ENCODE results near the gene NEURL3.

The NEURL3 gene

GRCh38 chr2:96548558-96549465 lies 43.7 kb upstream of the NEURL3 start:
- H2AFZ ChIP-seq (ENCODE audit: low read length, unreplicated experiment): no peak overlapping the region
- no peaks in the 10 kb centered on the region for H3K27me3 ChIP-seq (ENCODE audit: insufficient read depth, low read length)
- H3K4me1 ChIP-seq (ENCODE audit: control insufficient read depth, insufficient read depth, low read length, unreplicated experiment): no peaks in the 10 kb centered on the region
- no peaks in the 10 kb centered on the region for H3K36me3 ChIP-seq (ENCODE audit: insufficient read depth, low read length)
- H3K4me3 ChIP-seq (ENCODE audit: low read depth, low read length): no peak overlapping the region
- H3K79me2 ChIP-seq (ENCODE audit: control insufficient read depth, insufficient read depth, low read length, unreplicated experiment): no peaks in the 10 kb centered on the region
- no peak overlapping the region for H3K27ac ChIP-seq (ENCODE audit: low read depth, low read length)

GRCh38 chr2:96547731-96548171 lies 42.6 kb upstream of the NEURL3 start:
- no peaks in the 10 kb centered on the region for H3K36me3 ChIP-seq (ENCODE audit: insufficient read depth, low read length)
- H3K27me3 ChIP-seq (ENCODE audit: insufficient read depth, low read length): no peaks in the 10 kb centered on the region
- H2AFZ ChIP-seq (ENCODE audit: low read length, unreplicated experiment): no peak overlapping the region
- no peaks in the 10 kb centered on the region for H3K79me2 ChIP-seq (ENCODE audit: control insufficient read depth, insufficient read depth, low read length, unreplicated experiment)
- no peak overlapping the region for H3K4me3 ChIP-seq (ENCODE audit: low read depth, low read length)
- no peak overlapping the region for H3K27ac ChIP-seq (ENCODE audit: low read depth, low read length)
- no peaks in the 10 kb centered on the region for H3K4me1 ChIP-seq (ENCODE audit: control insufficient read depth, insufficient read depth, low read length, unreplicated experiment)

- Histone ChIP-seq H3K79me2 (ENCODE audit: control insufficient read depth, insufficient read depth, low read length, unreplicated experiment) (no peaks in the 10 kb centered on the region), H2AFZ (ENCODE audit: low read length, unreplicated experiment) (no peak overlapping the region), H3K36me3 (ENCODE audit: insufficient read depth, low read length) (no peaks in the 10 kb centered on the region), H3K4me1 (ENCODE audit: control insufficient read depth, insufficient read depth, low read length, unreplicated experiment) (no peaks in the 10 kb centered on the region), H3K4me3 (ENCODE audit: low read depth, low read length) (no peak overlapping the region), H3K27me3 (ENCODE audit: insufficient read depth, low read length) (no peaks in the 10 kb centered on the region), H3K27ac (ENCODE audit: low read depth, low read length) (no peak overlapping the region)
Measured at GRCh38 chr2:96547203-96547641, 42.1 kb upstream of the NEURL3 start.

DNA sequence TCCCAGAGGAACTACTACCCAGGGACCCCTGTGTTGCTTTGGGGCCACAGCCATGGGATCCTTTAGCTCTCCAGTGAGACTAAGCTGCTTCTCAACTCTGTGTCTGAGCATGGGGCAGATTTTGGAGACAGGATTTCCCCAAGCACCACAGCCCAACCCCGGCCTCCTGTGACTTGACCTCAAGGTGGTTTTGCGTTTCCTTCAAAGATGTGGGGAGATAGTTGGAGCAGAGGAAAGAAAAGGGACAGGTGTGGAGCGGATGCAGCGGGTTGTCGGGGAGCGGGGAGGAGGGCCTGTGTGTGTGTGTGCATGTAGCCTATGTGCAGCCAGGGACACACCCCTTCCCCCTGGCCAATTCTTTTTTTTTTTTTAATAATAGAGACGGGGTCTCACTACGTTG lies 41.6 kb upstream of the NEURL3 start:
- no peak overlapping the region for H3K27ac ChIP-seq (ENCODE audit: low read depth, low read length)
- H2AFZ ChIP-seq (ENCODE audit: low read length, unreplicated experiment): no peak overlapping the region
- H3K4me1 ChIP-seq (ENCODE audit: control insufficient read depth, insufficient read depth, low read length, unreplicated experiment): no peaks in the 10 kb centered on the region
- no peaks in the 10 kb centered on the region for H3K36me3 ChIP-seq (ENCODE audit: insufficient read depth, low read length)
- H3K79me2 ChIP-seq (ENCODE audit: control insufficient read depth, insufficient read depth, low read length, unreplicated experiment): no peaks in the 10 kb centered on the region
- H3K27me3 ChIP-seq (ENCODE audit: insufficient read depth, low read length): no peaks in the 10 kb centered on the region
- no peak overlapping the region for H3K4me3 ChIP-seq (ENCODE audit: low read depth, low read length)

DNA sequence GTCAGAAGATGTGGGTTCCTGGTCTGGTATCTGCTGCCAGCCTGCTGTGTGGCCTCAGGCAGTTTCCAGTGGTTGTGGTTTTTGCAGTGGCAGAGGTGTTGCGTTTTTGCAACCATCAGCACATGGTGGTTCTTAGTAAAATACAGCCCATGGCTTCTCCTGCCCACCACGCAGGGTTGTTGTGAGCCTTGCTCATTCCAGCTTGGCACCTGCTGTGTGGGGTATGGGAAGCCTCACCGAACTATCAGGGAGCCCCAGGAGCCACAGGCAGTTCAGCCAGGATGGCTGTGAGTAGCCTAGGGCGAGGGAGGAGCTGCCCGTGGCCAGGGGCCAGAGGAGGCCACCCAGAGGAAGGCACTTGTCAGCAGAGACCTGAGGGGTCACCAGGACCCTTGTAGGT lies 41.2 kb upstream of the NEURL3 start:
- H3K79me2 ChIP-seq (ENCODE audit: control insufficient read depth, insufficient read depth, low read length, unreplicated experiment): no peaks in the 10 kb centered on the region
- no peaks in the 10 kb centered on the region for H3K36me3 ChIP-seq (ENCODE audit: insufficient read depth, low read length)
- no peak overlapping the region for H3K27ac ChIP-seq (ENCODE audit: low read depth, low read length)
- no peak overlapping the region for H2AFZ ChIP-seq (ENCODE audit: low read length, unreplicated experiment)
- no peaks in the 10 kb centered on the region for H3K4me1 ChIP-seq (ENCODE audit: control insufficient read depth, insufficient read depth, low read length, unreplicated experiment)
- H3K27me3 ChIP-seq (ENCODE audit: insufficient read depth, low read length): no peaks in the 10 kb centered on the region
- no peak overlapping the region for H3K4me3 ChIP-seq (ENCODE audit: low read depth, low read length)

GRCh38 chr2:96542357-96542977 lies 37.3 kb upstream of the NEURL3 start:
- no peak overlapping the region for H2AFZ ChIP-seq (ENCODE audit: low read length, unreplicated experiment)
- H3K27ac ChIP-seq (ENCODE audit: low read depth, low read length): no peak overlapping the region
- H3K79me2 ChIP-seq (ENCODE audit: control insufficient read depth, insufficient read depth, low read length, unreplicated experiment): peaks cover 3% of the 10 kb centered on the region
- H3K27me3 ChIP-seq (ENCODE audit: insufficient read depth, low read length): 0 out of 2 replicates have a peak, but pooled peaks cover 9% of the 10 kb centered on the region
- no peaks in the 10 kb centered on the region for H3K36me3 ChIP-seq (ENCODE audit: insufficient read depth, low read length)
- peaks cover 4% of the 10 kb centered on the region for H3K4me1 ChIP-seq (ENCODE audit: control insufficient read depth, insufficient read depth, low read length, unreplicated experiment)
- H3K4me3 ChIP-seq (ENCODE audit: low read depth, low read length): no peak overlapping the region

- Histone ChIP-seq H3K79me2 (ENCODE audit: control insufficient read depth, insufficient read depth, low read length, unreplicated experiment) (peaks cover 3% of the 10 kb centered on the region), H2AFZ (ENCODE audit: low read length, unreplicated experiment) (no peak overlapping the region), H3K27ac (ENCODE audit: low read depth, low read length) (no peak overlapping the region), H3K36me3 (ENCODE audit: insufficient read depth, low read length) (no peaks in the 10 kb centered on the region), H3K4me1 (ENCODE audit: control insufficient read depth, insufficient read depth, low read length, unreplicated experiment) (peaks cover 4% of the 10 kb centered on the region), H3K4me3 (ENCODE audit: low read depth, low read length) (no peak overlapping the region), H3K27me3 (ENCODE audit: insufficient read depth, low read length) (0 out of 2 replicates have a peak, but pooled peaks cover 11% of the 10 kb centered on the region)
Measured at GRCh38 chr2:96541398-96542152, 36.4 kb upstream of the NEURL3 start.

GRCh38 chr2:96540136-96540535 lies 35.0 kb upstream of the NEURL3 start:
- 0 out of 2 replicates have a peak, but pooled peaks cover 11% of the 10 kb centered on the region for H3K27me3 ChIP-seq (ENCODE audit: insufficient read depth, low read length)

DNA sequence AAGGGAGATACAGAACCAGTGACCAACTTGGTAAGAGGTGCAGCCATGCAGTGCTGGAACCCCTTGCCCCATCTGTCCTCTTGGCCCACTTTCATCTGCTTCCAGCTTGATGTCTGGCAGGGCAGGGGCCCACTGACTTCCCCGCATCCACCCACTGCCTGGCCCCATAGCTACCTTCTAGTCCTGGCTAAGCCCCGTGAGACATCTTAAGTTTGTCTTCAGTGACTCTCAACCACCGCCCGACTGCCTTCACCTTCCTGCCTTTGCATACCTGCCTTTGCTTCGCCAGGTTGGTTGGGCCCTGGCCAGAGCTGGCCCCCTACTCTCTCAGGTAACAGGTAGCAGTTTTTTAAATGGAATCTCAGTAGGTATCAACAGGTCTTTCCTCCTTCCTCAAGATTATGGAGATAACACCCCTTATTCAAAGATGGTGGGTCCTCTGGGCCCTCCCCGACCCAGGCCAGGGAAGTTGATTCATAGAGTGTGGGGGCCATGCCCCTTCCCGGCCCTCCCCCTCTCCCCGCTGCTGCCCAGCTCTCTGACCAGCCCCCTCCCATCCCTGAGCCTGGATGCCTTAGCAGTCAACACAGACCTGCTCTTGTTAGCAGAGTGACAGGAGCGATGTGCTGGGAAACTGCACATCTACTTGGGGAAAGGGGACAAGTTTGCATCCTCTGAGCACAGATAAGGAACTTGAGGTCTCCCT lies 34.2 kb upstream of the NEURL3 start:
- Histone ChIP-seq H2AFZ (ENCODE audit: low read length, unreplicated experiment) (no peak overlapping the region), H3K36me3 (ENCODE audit: insufficient read depth, low read length) (no peaks in the 10 kb centered on the region), H3K79me2 (ENCODE audit: control insufficient read depth, insufficient read depth, low read length, unreplicated experiment) (peaks cover 3% of the 10 kb centered on the region), H3K27ac (ENCODE audit: low read depth, low read length) (no peak overlapping the region), H3K4me3 (ENCODE audit: low read depth, low read length) (no peak overlapping the region), H3K4me1 (ENCODE audit: control insufficient read depth, insufficient read depth, low read length, unreplicated experiment) (peaks cover 4% of the 10 kb centered on the region), H3K27me3 (ENCODE audit: insufficient read depth, low read length) (0 out of 2 replicates have a peak, but pooled peaks cover 11% of the 10 kb centered on the region)

More at GRCh38 chr2:96540136-96540535, 35.0 kb upstream of the NEURL3 start:
- Histone ChIP-seq H3K4me1 (ENCODE audit: control insufficient read depth, insufficient read depth, low read length, unreplicated experiment) (peaks cover 4% of the 10 kb centered on the region), H3K4me3 (ENCODE audit: low read depth, low read length) (no peak overlapping the region), H3K79me2 (ENCODE audit: control insufficient read depth, insufficient read depth, low read length, unreplicated experiment) (peaks cover 3% of the 10 kb centered on the region), H3K27ac (ENCODE audit: low read depth, low read length) (no peak overlapping the region), H3K36me3 (ENCODE audit: insufficient read depth, low read length) (no peaks in the 10 kb centered on the region), H2AFZ (ENCODE audit: low read length, unreplicated experiment) (no peak overlapping the region)
